AG04450 (cell line): ENCODE measurements around the gene SPRY4. TPM values are rescaled to one million over a fixed set of nuclear protein-coding genes. Genes with fewer than 3 reads are reported as not detected.

ENCODE experiments used
- CTCF ChIA-PET: fragments of 300-600, 350-600 bp; formaldehyde crosslinking; extraction: SDS; loops from one replicate; lab custom pipeline; 2022; ENCODE audit warnings: antibody characterized with exemption, inconsistent platforms; lab: Charles Lee
- POLR2A ChIA-PET: fragments of 350-600 bp; formaldehyde crosslinking; extraction: SDS; loops from one replicate; lab custom pipeline; 2021; ENCODE audit warnings: antibody characterized with exemption, inconsistent platforms; lab: Yijun Ruan, JAX
- DNase-seq: peaks from one replicate; pipeline ENCODE4 v3.0.0-alpha.2; 2011; ENCODE audit warnings: low read depth, low spot score
- H3K27ac ChIP-seq: one replicate; pipeline ENCODE4 v1.5.1; 2012; ENCODE audit warnings: low read depth, low read length, control low read depth
- H3K27me3 ChIP-seq: one replicate; pipeline ENCODE4 v1.6.0; 2012; ENCODE audit warnings: low read length; ENCODE audit not compliant: control insufficient read depth, insufficient read depth
- H3K4me3 ChIP-seq: 2 replicates; pipeline ENCODE4 v1.5.1; 2011; ENCODE audit warnings: mild to moderate bottlenecking, low read depth, low read length, control low read depth
- H3K9me3 ChIP-seq: 2 replicates; pipeline ENCODE4 v1.5.1; 2012; ENCODE audit warnings: low read length; ENCODE audit not compliant: control insufficient read depth, insufficient read depth
- CTCF ChIP-seq: IDR thresholded peaks from 2 replicates; pipeline ENCODE4 v1.5.1; 2011; ENCODE audit warnings: low read depth, low read length, control low read depth, inconsistent platforms
- polyA plus RNA-seq: library from polyadenylated mRNA; depleted of rRNA; stranded (reverse); fragments of >200 nt; gene quantifications from 2 replicates; pipeline ENCODE4 v1.2.3, GENCODE V29; 2011

SPRY4 gene
- polyA plus RNA-seq, 1 experiment, result 8.7 TPM

GRCh38 chr5:142320851-142321560 is 3.8 kb downstream of the SPRY4 start:
- H3K27ac ChIP-seq, result peak overlapping the region; percentile 49
- no peaks in the 10 kb centered on the region for H3K27me3 ChIP-seq
- no peak for DNase-seq
- no peak for TF ChIP-seq CTCF
- ChIA-PET POLR2A (no interaction called here), CTCF (interaction anchor here (0.8 to 1.9 kb wide), 4 partner anchors 169 to 392 kb away, joined by 3 to 6 read pairs (median 4); no protein-coding TSS in a partner anchor)
- peak overlapping the region; percentile 88 for H3K4me3 ChIP-seq
- H3K9me3 ChIP-seq, result peaks cover 3% of the 10 kb centered on the region; the same call in 1 of the 2 replicates

DNA sequence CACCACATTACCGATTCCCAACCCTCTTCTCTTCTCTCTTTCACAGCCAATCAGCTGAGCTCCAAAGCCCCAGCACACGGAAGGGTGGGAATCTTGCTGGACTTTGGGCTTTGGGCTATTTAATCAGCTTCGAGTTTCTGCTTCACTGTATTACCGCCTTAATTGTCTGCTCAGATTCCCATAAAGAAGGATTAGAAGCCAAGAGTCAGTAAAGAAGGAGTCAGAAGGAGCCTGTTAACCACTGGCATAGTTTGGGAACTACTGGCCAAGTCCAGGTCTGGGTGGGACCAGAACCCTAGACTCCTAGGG is 4.4 kb downstream of the SPRY4 start:
- peak overlapping the region; percentile 42 for H3K27ac ChIP-seq
- POLR2A ChIA-PET, result interaction anchor here (0.6 kb wide), 1 partner anchor 23 kb away, joined by 3 read pairs; no protein-coding TSS in a partner anchor
- no peak for DNase-seq
- CTCF ChIA-PET, result interaction anchor here (0.8 to 1.9 kb wide), 5 partner anchors 168 to 393 kb away, joined by 3 to 6 read pairs (median 4); no protein-coding TSS in a partner anchor
- H3K27me3 ChIP-seq, result no peaks in the 10 kb centered on the region
- TF ChIP-seq CTCF, result no peak
- peaks cover 3% of the 10 kb centered on the region; the same call in 1 of the 2 replicates for H3K9me3 ChIP-seq
- H3K4me3 ChIP-seq, result peak overlapping the region; percentile 88

GRCh38 chr5:142319560-142320429 is 5.0 kb downstream of the SPRY4 start:
- no peaks in the 10 kb centered on the region for H3K27me3 ChIP-seq
- H3K27ac ChIP-seq, result peak overlapping the region; percentile 48
- peak overlapping the region; percentile 88 for H3K4me3 ChIP-seq
- peaks cover 3% of the 10 kb centered on the region; the same call in 1 of the 2 replicates for H3K9me3 ChIP-seq
- no peak for DNase-seq
- ChIA-PET POLR2A (interaction anchor here (0.6 kb wide), 1 partner anchor 22 kb away, joined by 3 read pairs; no protein-coding TSS in a partner anchor), CTCF (interaction anchor here (0.5 to 1.9 kb wide), 5 partner anchors 168 to 394 kb away, joined by 3 to 6 read pairs (median 4); no protein-coding TSS in a partner anchor)
- TF ChIP-seq CTCF, result no peak

- ChIA-PET CTCF (interaction anchor here (1.9 kb wide), 1 partner anchor 380 kb away, joined by 4 read pairs; no protein-coding TSS in a partner anchor), POLR2A (interaction anchor here (0.6 kb wide), 1 partner anchor 51 kb away, joined by 8 read pairs; no protein-coding TSS in a partner anchor)
- Histone ChIP-seq H3K9me3 (no peaks in the 10 kb centered on the region; the same call in 1 of the 2 replicates), H3K27ac (peak overlapping the region; percentile 48), H3K4me3 (peak overlapping the region; percentile 88), H3K27me3 (no peaks in the 10 kb centered on the region)
- TF ChIP-seq CTCF, result no peak
- no peak for DNase-seq
Observed at GRCh38 chr5:142319105-142319504, 5.7 kb downstream of the SPRY4 start.
